Kidney tubule cell (primary cell): Measurements from ENCODE around the gene ZNF775.

Source experiments
- DNase-seq: peaks from one replicate; pipeline ENCODE4 v3.0.0-alpha.2; 2018; ENCODE audit warnings: low spot score

The ZNF775 gene

DNA sequence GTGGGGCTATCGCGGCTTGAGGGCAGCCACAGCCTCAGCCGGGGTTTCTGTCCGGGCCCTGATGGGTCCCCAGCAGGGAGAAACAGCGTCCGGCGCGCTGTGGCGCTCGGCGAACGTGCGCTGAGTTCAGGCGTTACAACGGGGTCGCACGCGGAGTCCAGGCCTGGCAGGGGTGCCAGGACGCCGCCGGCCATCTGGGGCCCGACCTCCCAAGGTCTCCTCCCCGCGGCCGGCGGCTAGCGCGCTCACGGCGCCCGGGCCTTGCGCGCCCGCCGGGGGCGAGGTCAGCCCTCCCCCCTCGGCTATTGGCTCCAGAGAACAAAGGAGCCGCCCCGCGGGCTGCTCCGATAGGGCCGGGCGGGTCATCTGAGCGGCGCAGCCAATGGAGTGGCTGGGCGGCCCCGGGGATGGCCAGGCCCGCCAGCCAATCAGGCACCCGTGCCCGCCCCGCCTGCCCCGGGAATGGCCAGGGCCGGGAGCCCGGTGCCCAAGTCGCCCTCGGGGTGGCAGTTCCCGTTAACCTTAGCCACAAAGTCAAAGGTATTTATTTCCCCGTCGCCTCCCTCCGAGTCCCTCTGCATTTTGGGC lies at the start of gene ZNF775:
ZNF775 (plus strand) TSS at position 478 of the 588 bp plus-strand sequence. CDS start 9,141 bp downstream, outside the sequence.
- DNase-seq = peak; percentile 98

DNA sequence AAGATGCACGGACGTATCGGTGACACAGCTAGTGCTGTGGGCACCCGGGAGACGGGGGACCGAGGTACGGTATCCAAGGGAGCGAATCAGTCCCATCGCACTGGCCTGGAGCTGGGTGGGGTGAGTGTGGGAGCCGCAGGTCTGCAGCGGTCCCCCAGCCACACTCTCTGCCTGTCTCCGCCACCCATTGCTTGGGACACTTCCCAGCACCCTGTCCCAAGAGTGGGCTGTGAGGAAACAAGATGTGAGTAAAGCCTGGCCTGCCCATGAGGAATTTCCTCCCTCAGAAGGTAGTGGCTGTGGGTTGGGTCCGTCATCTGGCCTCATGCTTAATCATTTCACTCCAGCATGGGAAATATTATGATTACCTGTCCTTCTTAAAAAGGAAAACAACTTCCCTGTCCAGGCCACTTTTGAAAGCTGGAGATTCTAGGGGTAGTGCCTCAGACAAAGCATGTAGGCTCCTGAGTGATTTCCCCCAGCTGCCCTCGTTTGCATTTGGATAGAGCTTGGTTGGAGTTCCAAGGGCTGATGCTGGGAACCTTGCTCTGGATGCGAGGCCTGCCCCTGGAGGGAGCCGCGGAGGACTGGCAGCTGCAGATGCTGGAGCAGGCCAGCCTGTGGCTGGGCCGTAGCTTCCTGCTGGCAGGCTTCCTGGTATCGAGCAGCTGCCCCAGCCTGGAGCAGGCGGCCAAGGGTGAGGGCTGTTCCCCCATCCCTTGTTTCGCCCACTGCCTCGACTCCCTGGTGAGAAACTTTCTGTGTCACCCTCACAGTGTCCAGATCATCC lies 49.6 kb upstream of the ZNF775 start:
- DNase-seq = peak; percentile 61

DNA sequence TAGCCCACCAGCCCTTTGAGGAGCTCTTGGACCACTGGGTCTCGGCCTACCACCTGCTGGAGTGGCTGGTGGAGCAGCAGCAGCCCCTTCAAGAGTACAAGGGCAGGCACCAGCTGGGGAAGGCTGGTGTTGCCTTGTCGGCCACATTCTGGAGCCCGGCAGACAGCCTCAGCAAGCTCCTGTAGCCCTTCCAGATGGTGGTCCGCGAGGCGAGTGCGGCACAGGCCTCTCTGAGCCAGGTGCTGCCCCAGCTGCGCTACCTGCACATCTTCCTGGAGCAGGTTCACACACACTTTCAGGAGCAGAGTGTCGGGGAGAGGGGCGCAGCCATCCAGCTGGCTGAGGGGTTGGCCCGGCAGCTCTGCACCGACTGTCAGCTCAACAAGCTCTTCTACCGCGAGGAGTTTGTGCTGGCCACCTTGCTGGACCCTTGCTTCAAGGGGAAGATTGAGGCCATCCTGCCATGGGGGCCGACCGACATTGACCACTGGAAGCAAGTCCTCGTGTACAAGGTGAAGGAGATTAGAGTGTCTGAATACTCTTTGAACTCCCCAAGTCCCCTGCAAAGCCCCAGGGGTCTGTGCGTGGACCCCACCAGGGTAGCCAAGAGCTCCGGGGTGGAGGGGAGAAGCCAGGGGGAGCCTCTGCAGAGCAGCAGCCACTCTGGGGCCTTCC lies 48.8 kb upstream of the ZNF775 start:
- DNase-seq = no peak

DNA sequence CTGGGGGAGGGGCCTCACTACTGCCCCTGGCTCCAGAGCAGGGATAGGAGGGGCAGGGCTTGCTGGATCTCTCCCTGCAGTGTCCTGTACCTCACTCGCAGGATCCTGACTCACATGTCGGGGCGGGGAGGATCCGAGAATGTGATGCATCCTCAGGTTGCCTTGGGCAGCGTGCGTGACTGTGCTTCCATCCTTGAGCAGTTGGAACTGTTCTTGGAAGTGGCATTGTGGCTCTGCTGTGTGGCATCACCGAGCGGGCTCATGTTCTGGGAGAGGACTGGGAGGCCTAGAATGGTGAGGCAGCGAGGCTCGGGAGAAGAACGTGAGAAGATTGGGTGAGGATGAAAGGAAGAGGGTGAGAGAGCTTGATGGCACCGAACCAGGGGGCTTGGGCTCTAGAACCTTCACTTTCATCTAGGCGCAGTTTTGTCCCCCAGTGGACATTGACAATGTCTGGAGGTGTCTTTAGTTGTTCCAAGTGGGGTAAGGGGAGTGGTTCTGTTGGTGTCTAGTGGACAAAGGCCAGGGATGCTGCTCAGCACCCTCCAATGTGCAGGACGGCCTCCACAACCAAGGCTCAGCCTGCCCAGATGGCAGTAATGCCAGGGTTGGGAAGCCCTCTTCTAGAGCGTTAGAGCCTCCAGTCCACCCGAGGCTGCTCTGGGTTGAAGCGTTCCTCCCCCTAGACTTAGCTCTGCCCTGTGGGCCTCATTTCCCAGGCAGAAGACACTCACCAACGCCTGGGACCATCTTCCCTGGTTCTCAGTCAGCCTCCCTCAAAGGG lies 46.1 kb upstream of the ZNF775 start:
- DNase-seq = peak; percentile 38

DNA sequence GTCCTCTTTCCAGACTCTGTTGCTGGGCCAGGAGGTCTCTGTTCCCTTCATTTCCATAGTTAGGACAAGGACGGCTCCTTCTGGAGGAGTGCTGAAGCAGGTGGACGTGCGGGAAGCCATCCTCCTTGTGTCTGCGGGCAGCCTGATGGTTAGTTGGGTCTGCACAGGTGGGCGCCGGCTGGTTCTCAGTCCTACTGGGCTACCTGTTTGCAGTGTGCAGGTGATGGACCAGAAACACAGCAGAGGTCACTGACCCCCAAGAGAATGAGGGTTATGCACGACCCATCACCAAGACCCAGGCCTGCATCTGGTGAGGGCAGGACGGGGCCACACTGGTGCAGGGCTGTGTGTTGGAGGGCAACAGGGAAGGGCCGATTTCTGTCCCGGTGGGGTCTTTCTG lies 45.5 kb upstream of the ZNF775 start:
- DNase-seq = no peak

DNA sequence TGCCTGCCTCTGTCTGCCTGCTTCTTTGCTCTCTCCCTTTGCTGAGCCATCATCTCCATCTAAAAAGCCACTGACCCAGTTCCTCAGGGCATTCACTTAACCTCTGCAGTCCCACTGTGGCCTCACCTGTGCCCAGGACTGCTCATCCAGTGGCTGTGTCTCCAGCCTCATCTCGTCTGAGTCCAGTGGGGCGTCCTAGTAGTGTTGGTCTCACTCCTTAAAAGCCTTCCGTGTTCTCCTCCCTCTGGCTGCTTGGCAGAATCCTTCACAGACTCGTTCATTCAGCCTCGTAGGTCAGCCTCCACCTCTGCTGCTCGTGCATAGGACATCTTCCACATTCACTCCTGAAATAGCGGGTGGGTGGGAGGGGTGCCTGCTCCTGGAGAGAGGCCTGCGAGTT lies 45.0 kb upstream of the ZNF775 start:
- DNase-seq = no peak

DNA sequence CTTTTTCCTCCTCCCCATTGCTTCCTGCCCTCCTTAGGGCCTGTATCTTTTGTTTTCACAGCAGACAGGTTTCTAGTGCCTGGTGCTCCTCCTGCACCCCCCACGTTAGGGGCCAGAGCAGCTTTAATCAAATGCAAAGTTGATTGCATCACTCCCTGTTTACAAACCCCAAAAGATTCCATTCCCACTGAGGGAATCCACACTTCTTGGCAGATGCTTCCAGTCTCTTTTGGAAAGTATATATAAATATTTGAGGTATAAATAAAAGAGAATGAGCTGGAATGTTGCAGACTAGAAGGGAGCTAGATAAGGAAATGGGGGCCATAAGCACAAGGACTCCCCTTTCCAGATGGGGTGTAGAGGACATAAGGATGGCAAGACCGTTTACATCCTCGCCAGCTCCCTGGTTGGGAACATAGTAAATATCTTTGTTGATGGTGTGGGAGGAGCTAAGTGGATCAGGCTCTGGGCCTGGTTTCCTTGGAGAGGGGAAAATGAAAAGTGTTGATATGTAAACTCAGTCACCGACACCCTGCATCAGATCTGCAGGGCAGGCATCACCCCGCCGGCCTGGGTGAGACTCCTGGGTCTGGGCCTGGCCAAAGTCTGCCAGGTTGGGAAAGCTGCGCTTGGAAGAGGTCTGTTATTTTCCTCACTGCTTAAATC lies 43.9 kb upstream of the ZNF775 start:
- DNase-seq = no peak

DNA sequence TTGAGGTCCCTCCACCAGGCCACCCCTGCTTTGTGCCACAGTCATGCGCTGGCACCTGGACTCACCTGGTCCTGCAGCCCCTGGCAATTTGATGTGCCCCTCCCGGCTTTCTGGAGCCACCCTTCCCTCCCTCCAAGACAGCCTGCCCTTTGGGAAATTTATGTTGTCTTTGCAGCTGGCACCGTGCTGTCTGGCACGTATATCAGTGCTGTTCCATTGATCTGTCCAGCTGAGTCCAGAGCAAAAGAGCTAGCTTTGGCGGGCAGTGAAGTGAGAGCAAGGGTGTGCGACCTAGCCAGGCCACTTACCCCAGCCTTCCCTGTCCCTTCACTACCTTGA lies 43.4 kb upstream of the ZNF775 start:
- DNase-seq = no peak

DNA sequence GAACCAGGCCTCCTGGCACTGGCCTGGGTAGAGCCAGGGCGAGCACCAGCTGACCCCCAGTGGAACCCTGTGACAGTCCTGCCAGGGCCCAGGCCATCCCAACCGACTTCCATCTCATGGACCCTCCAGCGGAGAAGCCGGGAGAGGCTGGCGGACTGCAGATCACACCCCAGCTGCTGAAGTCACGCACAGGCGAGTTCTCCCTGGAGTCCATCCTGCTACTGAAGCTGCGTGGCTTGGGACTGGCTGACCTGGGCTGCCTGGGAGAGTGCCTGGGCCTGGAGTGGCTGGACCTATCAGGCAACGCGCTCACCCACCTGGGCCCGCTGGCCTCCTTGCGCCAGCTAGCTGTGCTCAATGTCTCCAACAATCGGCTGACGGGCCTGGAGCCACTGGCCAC lies 42.4 kb upstream of the ZNF775 start:
- DNase-seq = no peak

DNA sequence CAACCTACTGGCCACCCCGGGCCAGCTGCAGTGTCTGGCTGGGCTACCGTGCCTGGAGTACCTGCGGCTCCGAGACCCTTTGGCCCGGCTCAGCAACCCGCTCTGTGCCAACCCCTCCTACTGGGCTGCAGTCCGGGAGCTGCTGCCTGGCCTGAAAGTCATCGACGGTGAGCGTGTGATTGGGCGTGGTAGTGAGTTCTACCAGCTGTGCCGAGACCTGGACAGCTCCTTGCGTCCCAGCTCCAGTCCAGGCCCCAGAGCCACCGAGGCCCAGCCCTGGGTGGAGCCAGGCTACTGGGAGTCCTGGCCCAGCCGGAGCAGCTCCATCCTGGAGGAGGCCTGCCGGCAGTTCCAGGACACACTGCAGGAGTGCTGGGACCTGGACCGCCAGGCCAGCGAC lies 42.0 kb upstream of the ZNF775 start:
- no peak for DNase-seq

DNA sequence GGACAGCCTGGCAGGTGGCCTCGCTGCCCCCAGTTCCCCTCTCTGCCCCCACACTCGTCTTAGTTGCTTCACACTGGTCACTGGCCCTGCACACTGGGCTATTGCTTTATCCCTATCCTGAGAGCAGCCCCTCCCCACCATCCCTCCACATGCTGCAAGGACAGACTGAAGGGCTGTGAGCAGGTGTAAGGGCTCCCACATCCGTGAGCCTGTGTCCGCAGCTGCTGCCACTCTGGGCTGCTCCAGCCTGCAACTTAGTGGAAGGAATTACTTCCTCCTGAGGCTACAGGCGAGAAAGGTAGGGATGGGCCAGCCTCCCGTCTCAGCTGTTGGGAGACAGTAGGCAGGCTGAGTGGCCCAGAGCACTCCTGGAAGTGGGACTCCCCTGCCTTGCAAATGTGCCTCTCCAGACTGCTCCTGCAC lies 41.5 kb upstream of the ZNF775 start:
- no peak for DNase-seq

DNA sequence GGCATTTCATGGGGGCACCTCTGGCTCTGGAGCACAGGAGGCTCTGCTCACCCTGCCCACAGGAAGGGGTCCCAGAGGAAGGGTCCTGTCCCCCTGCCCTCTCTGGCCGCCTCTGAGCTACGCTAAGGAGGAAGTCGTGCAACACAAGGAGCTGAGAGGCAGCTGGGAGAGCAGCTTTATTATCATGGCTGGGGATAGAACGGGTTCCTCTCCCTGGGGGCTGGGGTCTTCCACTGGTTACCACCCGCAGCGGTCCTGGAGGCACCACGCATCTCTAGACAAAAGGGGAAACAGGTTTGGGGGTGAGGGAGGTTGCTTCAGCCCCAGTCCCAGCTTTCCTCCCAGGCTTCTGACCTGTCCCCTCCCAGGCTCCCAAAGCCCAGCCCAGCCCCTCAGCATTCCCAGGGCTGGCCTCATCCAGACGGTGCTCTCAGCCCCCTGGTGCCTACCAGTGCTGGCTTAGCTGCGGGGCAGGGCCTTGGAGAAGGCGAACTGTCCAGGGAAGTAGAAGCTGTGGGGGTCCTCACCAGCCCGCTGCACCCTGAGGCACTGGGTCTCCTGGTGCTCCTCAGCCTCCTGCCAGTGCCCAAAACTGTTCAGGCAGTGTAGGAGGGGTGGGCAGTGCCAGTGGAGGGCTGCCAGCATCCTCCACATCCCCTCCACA lies 40.8 kb upstream of the ZNF775 start:
- no peak for DNase-seq

DNA sequence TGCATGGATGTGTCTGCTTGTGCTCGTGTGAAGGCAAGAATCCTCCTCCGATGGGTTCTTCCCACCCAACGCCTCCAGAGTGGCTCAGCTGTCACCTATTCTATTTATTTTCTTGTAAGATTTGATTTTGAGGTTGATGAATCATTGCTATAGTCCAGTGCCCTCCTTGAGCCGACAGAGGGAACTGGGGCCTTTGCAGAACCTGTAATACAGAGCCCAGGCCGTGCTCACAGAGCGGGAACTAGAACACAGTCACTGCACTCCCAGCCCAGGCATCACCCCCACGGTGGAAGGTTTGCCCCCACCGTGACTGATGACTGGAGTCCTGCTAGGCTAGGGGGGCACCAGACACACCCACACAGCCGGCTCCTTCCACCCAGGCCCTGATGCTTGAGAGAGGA lies 39.7 kb upstream of the ZNF775 start:
- peak; percentile 89 for DNase-seq

DNA sequence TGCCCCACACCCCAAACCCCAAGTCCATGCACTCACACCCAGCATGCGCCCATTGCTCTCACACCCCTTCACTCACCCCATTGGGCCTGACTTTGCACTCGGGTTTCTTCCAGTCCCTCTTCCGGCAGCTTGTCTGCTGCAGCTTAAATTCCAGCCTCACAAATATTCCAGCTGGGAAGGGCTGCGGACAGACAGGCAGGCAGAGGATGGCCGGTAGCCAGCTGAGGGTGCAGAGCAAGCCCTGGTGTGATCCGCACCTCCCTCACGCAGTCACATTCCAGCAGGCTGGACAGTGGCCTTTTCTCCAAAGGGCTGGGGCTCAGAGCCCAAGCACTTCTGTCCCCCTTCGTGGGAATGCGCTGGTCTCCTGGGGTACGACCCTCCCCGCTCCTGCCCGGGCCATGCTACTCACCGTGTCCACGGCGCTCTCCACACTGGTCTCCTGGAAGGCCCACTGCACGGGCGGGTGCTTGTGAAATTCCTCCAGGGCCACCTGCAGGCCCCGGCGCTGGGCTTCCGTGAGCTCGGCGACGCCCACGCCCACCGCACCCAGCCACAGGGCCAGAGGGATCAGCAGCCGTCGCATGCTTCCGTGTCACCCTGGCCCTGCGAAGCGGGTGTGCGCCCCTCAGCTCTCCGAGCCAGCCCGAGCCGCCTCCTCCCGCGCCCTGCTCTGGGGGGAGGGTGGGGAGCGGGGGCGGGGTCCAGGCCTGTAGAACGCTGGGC lies 38.9 kb upstream of the ZNF775 start:
- DNase-seq = peak; percentile 83

DNA sequence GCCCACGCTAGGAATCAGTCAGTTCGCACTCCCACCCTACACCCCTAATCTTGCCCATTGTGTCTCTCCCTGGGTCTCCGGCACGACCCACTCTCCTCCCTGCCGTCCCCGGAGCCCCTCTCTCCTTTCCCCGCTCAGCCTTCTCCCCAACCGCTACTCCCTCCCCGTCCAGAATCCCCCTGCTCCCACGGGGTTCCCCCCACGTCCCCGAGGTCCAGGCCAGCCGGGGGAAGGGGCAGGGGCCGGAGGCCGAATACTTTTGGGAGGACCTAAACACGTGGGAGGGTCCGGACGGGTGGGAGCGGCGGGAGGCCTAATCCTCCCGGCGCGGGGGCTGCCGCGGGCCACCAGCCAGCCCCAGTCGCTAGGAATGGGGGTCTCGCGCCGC lies 38.3 kb upstream of the ZNF775 start:
- no peak for DNase-seq

DNA sequence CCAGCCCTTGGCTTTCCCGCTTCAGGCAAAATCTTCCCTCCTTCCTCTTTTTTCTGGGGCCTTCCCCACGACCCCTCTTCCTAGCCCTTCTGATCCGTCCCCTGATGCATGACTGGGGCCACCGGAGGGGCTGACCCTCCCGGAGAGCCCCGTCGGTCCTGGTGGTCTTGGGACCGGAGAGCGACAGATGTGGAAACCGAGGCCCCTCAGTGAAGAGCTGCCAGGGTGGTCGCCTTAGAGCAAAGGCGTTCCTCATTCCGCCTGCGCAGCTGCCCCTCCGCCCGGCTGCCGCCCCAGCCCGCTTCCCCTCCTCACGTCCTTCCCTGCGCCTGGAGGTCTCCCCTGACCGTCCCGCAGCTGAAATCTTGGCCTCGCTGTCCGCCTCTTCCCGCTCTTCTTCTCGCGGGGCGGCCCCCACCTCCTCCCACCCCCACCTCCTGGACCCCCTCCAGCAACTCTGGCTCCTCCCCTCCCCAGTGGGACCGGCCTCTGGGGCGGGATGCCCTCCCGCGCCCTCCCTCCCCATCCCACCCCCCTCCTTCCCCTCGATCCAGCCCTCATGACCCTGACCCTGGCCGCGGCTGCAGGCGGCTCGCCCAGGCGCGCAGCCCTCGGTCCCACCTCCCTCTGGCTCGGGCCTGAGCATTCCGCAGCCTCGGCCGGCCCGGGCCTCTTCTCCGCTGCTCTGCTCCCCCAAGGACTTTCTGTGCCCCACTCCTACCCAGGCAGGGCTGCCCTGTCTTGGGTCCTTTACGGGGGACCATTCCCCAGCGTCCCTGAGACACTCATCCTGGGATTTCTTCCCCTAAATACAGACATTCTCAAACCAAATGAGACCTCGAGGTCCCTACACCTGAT lies 37.6 kb upstream of the ZNF775 start, which contains the start of gene RARRES2:
RARRES2 (minus strand) TSS at position 367 of the 858 bp plus-strand sequence. CDS start 1,020 bp downstream, outside the sequence.
- no peak for DNase-seq

DNA sequence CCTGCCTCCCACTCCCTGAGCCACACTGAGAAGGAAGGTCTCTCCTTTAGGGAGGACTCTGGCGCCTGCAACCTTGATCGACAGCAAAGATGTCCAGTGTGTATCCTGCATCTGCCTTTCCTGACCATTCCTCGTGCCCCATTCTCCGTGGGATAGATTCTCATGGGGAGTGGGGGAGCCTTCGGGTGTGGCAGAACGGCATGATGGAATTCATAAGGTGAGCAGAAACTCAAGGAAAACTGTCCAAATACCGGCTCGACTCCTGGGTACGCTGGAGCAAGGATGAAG lies 37.1 kb upstream of the ZNF775 start:
- no peak for DNase-seq

DNA sequence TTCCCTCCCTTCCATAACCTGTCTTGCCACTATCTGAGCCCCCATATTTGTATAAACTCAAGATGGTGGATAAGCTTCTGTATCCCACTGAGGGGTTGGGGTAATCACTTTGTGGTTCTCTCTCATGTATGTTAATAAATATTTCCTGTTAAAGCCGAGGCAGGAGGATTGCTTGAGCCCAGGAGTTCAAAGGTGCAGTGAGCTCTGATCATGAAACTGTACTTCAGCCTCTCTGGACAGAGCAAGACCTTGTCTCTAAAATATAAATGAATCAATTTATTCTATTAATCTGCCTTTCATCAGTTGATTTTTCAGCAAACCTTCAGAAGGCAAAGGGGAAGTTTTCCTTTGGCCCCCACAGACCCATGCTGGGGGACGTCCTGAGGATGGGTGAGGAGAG lies 35.9 kb upstream of the ZNF775 start:
- DNase-seq = no peak

DNA sequence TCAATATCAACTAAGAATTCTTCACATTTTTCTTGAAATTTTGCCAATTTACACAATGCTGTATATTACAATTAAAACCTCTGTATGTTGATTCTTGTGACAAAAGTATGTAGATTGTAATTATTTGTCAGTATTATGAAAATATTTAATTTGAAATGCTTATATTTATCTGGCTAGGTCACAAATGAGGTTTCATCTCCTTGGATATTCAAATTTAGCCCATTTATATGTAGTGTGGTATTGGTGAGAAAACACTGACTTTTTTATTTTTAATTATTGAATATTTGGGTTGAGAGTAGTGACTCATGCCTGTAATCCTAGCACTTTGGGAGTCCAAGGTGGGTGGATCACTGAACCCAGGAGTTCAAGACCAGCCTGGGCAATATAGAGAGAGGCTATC lies 34.8 kb upstream of the ZNF775 start:
- no peak for DNase-seq

DNA sequence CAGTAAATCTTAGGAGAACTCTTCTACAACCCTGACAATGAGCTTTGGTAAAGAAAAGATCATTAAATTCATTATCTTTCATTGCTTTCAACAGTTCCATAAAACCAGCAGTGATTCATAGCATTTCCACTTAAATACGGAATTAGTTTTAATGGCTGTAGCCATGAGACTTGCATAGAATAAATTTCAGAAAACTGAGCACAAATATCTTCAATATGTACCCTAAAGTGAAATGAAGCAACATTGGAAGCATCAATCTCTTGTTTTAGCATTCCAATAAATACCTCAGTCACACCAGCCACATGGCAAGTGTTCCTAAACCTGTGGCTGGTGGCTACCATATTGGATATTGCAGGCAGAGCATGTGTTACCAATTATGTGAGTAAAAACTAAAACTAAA lies 34.1 kb upstream of the ZNF775 start:
- DNase-seq = no peak
